ENCODE results near the gene AHCYL1. TPM values are rescaled to one million over a fixed set of nuclear protein-coding genes. Genes with fewer than 3 reads are reported as not detected.

Gene AHCYL1
- polyA plus RNA-seq, 4 donors, result 108 to 126 (median 118) TPM

GRCh38 chr1:110059133-110059863 lies 74.7 kb downstream of the AHCYL1 start:
- no peak for DNase-seq (ENCODE audit: low read depth in 4 of 4, low spot score in 3 of 4)

- DNase-seq (ENCODE audit: low read depth in 4 of 4, low spot score in 3 of 4), result no peak
Measured at GRCh38 chr1:110060034-110060661, 75.6 kb downstream of the AHCYL1 start.

- DNase-seq (ENCODE audit: low read depth in 4 of 4, low spot score in 3 of 4), result no peak
Measured at GRCh38 chr1:110060662-110061060, 76.1 kb downstream of the AHCYL1 start.

GRCh38 chr1:110061341-110061740 lies 76.8 kb downstream of the AHCYL1 start:
- DNase-seq (ENCODE audit: low read depth in 4 of 4, low spot score in 3 of 4), result no peak

- no peak for DNase-seq (ENCODE audit: low read depth in 4 of 4, low spot score in 3 of 4)
Measured at GRCh38 chr1:110062612-110063011, 78.0 kb downstream of the AHCYL1 start.

GRCh38 chr1:110063781-110064180 lies 79.2 kb downstream of the AHCYL1 start:
- no peak for DNase-seq (ENCODE audit: low read depth in 4 of 4, low spot score in 3 of 4)

- DNase-seq (ENCODE audit: low read depth in 4 of 4, low spot score in 3 of 4), result no peak
Measured at GRCh38 chr1:110064576-110065337, 80.2 kb downstream of the AHCYL1 start.

GRCh38 chr1:110065841-110066240 lies 81.3 kb downstream of the AHCYL1 start:
- DNase-seq (ENCODE audit: low read depth in 4 of 4, low spot score in 3 of 4), result no peak

GRCh38 chr1:110067479-110067892 lies 82.9 kb downstream of the AHCYL1 start:
- no peak for DNase-seq (ENCODE audit: low read depth in 4 of 4, low spot score in 3 of 4)

- peak in 1 of 4 donors; percentile 38 for DNase-seq (ENCODE audit: low read depth in 4 of 4, low spot score in 3 of 4)
Measured at GRCh38 chr1:110067893-110068645, 83.5 kb downstream of the AHCYL1 start.

GRCh38 chr1:110068646-110069403 lies 84.3 kb downstream of the AHCYL1 start:
- DNase-seq (ENCODE audit: low read depth in 4 of 4, low spot score in 3 of 4), result peak in 1 of 4 donors; percentile 41

- DNase-seq (ENCODE audit: low read depth in 4 of 4, low spot score in 3 of 4), result no peak
Measured at GRCh38 chr1:110069404-110070281, 85.1 kb downstream of the AHCYL1 start.

- no peak for DNase-seq (ENCODE audit: low read depth in 4 of 4, low spot score in 3 of 4)
Measured at GRCh38 chr1:110070282-110070669, 85.7 kb downstream of the AHCYL1 start.

GRCh38 chr1:110070671-110071242 lies 86.2 kb downstream of the AHCYL1 start, which contains the start of gene ALX3:
TSS of gene ALX3 (minus strand) at chr1:110070672. CDS start at chr1:110070612, 60 bp downstream.
- no peak for DNase-seq (ENCODE audit: low read depth in 4 of 4, low spot score in 3 of 4)

Other genes starting within 250 kb of the AHCYL1 start
- gene GSTM3, start 243.7 kb upstream of the AHCYL1 start, polyA plus RNA-seq (ENCODE audit: insufficient read length in 4 of 4), result 100 to 1,000 TPM; 225 to 281 (median 244) TPM
- gene EPS8L3, start 220.8 kb upstream of the AHCYL1 start, polyA plus RNA-seq (ENCODE audit: insufficient read length in 4 of 4), result under 1 TPM; 0.24 to 1.00 (median 0.50) TPM
- 1 to 10 TPM; 8.0 to 8.4 (median 8.2) TPM for gene CSF1, start 73.9 kb upstream of the AHCYL1 start, polyA plus RNA-seq (ENCODE audit: insufficient read length in 4 of 4)
- gene STRIP1, start 49.9 kb downstream of the AHCYL1 start, polyA plus RNA-seq (ENCODE audit: insufficient read length in 4 of 4), result 10 to 100 TPM; 44.1 to 50.3 (median 44.8) TPM
- gene ALX3, start 85.9 kb downstream of the AHCYL1 start, polyA plus RNA-seq (ENCODE audit: insufficient read length in 4 of 4), result not detected
- not detected for gene UBL4B, start 127.7 kb downstream of the AHCYL1 start, polyA plus RNA-seq (ENCODE audit: insufficient read length in 4 of 4)
- gene SLC6A17, start 165.7 kb downstream of the AHCYL1 start, polyA plus RNA-seq (ENCODE audit: insufficient read length in 4 of 4), result 1 to 10 TPM in 2 of 4 donors, under 1 TPM in 2; 0.90 to 1.2 (median 0.98) TPM
- gene KCNC4, start 225.5 kb downstream of the AHCYL1 start, polyA plus RNA-seq (ENCODE audit: insufficient read length in 4 of 4), result 1 to 10 TPM; 4.9 to 7.1 (median 5.6) TPM